ENCODE measurements around the gene BAG2. TPM values are rescaled to one million over a fixed set of nuclear protein-coding genes. Genes with fewer than 3 reads are reported as not detected.

The BAG2 gene
- total and polyA plus RNA-seq, 2 of the 13 experiments (the other 11 are each of a cell fraction or from before 2014, with no cell fraction given): 5.7 to 15.1 TPM

- TF ChIP-seq THRA (CRISPR knock-in tag; IDR thresholded peaks at IDR 0.05; ENCODE audit: borderline replicate concordance) (peak; percentile 32; the same call in 1 of the 2 replicates), RBAK (CRISPR knock-in tag; IDR thresholded peaks at IDR 0.05) (no peak), ZNF704 (CRISPR knock-in tag; IDR thresholded peaks at IDR 0.05; ENCODE audit: borderline replicate concordance) (peak; percentile 32; the same call in 1 of the 2 replicates), MEF2D (CRISPR knock-in tag; IDR thresholded peaks at IDR 0.05) (peak; percentile 80), SMC3 (IDR thresholded peaks at IDR 0.05; ENCODE audit: low read length) (no peak), ZNF207 (IDR thresholded peaks at IDR 0.05; ENCODE audit: borderline replicate concordance) (no peak), PATZ1 (CRISPR knock-in tag; IDR thresholded peaks at IDR 0.05) (peak; percentile 60; the same call in 1 of the 2 replicates), ZNF234 (CRISPR knock-in tag; conservative IDR thresholded peaks at IDR 0.05) (no peak), SP4 (CRISPR knock-in tag; IDR thresholded peaks at IDR 0.05) (peak; percentile 43; the same call in 1 of the 2 replicates), ATAD3A (CRISPR knock-in tag; IDR thresholded peaks at IDR 0.05) (no peak), JUN (CRISPR knock-in tag; IDR thresholded peaks at IDR 0.05) (no peak), STAG1 (CRISPR knock-in tag; IDR thresholded peaks at IDR 0.05) (no peak), ETV5 (CRISPR knock-in tag; IDR thresholded peaks at IDR 0.05; ENCODE audit: borderline replicate concordance) (peak; percentile 56; the same call in 1 of the 2 replicates), THAP11 (CRISPR knock-in tag; IDR thresholded peaks at IDR 0.05) (peak; percentile 65), HES4 (CRISPR knock-in tag; IDR thresholded peaks at IDR 0.05; ENCODE audit: borderline replicate concordance) (no peak), ZNF776 (CRISPR knock-in tag; IDR thresholded peaks at IDR 0.05) (peak; percentile 88; the same call in 1 of the 2 replicates), ZNF142 (CRISPR knock-in tag; IDR thresholded peaks at IDR 0.05) (peak; percentile 48)
Observed at GRCh38 chr6:57221936-57222742, 50.0 kb downstream of the BAG2 start, which contains the start of gene RAB23 (continued).

All from HepG2 (cell line).